Measurements from ENCODE around the gene MAP3K21. TPM values are rescaled to one million over a fixed set of nuclear protein-coding genes. Genes with fewer than 3 reads are reported as not detected.

MAP3K21 gene
- total RNA-seq, 4 donors from 2014 or later: 0.07 to 0.31 TPM; not detected in 2

DNA sequence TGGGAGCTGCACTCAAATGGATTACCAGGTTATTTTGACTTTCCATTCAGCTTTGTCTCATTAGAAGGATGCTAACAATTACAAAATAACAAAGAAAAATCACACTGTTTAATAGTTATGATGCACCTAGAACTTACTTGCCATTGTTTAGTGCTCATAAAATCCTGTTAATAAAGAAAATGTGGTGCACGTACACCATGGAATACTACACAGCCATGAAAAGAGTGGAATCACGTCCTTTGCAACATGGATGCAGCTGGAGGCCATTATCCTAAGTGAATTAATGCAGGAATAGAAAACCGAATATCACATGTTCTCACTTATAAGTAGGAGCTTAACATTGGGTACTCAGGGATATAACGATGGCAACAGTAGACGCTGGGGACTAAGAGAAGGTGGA is 19.8 kb downstream of the MAP3K21 start:
- intact Hi-C loops (cut with DNase I; ENCODE audit: low total_unique reads) (no loop called here), in situ Hi-C loops (cut with MboI; ENCODE audit: low sequenced_read_pairs in 4 of 4) (no loop called here)
- Histone ChIP-seq H3K4me3 (no peak overlapping the region), H3K9me3 (no peaks in the 10 kb centered on the region), H3K4me1 (no peaks in the 10 kb centered on the region), H3K36me3 (no peaks in the 10 kb centered on the region), H3K27ac (no peak overlapping the region), H3K27me3 (no peaks in the 10 kb centered on the region)
- DNase-seq (no peak), ATAC-seq (no peak)
- no peak for TF ChIP-seq POLR2A (IDR thresholded peaks at IDR 0.05)
- TF ChIP-seq, protein P1, sequence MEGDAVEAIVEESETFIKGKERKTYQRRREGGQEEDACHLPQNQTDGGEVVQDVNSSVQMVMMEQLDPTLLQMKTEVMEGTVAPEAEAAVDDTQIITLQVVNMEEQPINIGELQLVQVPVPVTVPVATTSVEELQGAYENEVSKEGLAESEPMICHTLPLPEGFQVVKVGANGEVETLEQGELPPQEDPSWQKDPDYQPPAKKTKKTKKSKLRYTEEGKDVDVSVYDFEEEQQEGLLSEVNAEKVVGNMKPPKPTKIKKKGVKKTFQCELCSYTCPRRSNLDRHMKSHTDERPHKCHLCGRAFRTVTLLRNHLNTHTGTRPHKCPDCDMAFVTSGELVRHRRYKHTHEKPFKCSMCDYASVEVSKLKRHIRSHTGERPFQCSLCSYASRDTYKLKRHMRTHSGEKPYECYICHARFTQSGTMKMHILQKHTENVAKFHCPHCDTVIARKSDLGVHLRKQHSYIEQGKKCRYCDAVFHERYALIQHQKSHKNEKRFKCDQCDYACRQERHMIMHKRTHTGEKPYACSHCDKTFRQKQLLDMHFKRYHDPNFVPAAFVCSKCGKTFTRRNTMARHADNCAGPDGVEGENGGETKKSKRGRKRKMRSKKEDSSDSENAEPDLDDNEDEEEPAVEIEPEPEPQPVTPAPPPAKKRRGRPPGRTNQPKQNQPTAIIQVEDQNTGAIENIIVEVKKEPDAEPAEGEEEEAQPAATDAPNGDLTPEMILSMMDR (IDR thresholded peaks at IDR 0.05 in 4 of 5, conservative IDR thresholded peaks at IDR 0.05 in 1 of 5): no peak

DNA sequence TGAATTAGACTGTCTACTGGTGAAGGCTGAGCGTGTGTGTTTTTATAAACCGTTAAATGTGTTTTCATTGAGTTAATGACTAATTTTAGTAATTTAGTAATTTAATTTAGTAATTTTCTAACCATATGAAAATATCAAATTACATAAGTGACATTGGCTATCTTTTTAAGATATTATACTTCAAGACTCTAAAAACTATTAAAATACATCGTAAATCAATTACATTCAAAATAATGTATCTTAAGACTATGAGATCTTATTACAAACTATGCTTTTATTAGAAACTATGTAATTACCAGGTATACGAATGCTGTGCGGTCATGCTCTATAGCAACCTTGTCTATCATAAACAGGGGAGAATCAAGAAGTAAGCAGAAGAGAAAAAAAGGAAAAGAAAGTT is 21.6 kb downstream of the MAP3K21 start:
- no peaks in the 10 kb centered on the region for H3K9me3 ChIP-seq
- intact Hi-C loops (cut with DNase I; ENCODE audit: low total_unique reads) (no loop called here), in situ Hi-C loops (cut with MboI; ENCODE audit: low sequenced_read_pairs in 4 of 4) (no loop called here)
- no peaks in the 10 kb centered on the region for H3K27me3 ChIP-seq
- H3K4me1 ChIP-seq: no peaks in the 10 kb centered on the region
- DNase-seq: no peak
- H3K4me3 ChIP-seq: no peak overlapping the region
- no peaks in the 10 kb centered on the region for H3K36me3 ChIP-seq
- TF ChIP-seq, protein P1 (IDR thresholded peaks at IDR 0.05 in 4 of 5, conservative IDR thresholded peaks at IDR 0.05 in 1 of 5): no peak
- no peak for TF ChIP-seq POLR2A (IDR thresholded peaks at IDR 0.05)
- H3K27ac ChIP-seq: no peak overlapping the region
- no peak for ATAC-seq

DNA sequence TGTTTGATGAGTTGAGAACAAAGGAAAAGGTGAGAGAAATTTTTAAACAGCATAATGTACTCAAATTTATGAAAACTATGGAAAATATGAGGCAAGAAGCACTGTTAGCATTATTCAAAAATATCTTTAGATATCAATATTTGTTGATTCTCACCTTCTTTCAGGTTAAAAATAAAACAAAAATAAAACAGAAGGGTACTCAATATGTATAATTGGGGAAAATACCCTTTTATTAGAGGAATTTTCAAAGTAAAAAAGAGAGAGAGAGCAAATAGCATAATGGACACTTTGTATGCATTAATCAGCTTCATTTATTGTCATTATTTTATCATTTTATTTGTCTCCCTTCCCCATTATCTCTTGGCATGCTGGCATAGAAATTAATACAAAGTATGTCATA is 27.5 kb downstream of the MAP3K21 start:
- Histone ChIP-seq H3K4me3 (no peak overlapping the region), H3K27me3 (no peaks in the 10 kb centered on the region), H3K27ac (no peak overlapping the region), H3K4me1 (no peaks in the 10 kb centered on the region), H3K36me3 (no peaks in the 10 kb centered on the region), H3K9me3 (no peaks in the 10 kb centered on the region)
- in situ Hi-C loops (cut with MboI; ENCODE audit: low sequenced_read_pairs in 4 of 4) (no loop called here), intact Hi-C loops (cut with DNase I; ENCODE audit: low total_unique reads) (no loop called here)
- ATAC-seq (no peak), DNase-seq (no peak)
- no peak for TF ChIP-seq POLR2A (IDR thresholded peaks at IDR 0.05)
- TF ChIP-seq, protein P1 (IDR thresholded peaks at IDR 0.05 in 4 of 5, conservative IDR thresholded peaks at IDR 0.05 in 1 of 5): no peak

DNA sequence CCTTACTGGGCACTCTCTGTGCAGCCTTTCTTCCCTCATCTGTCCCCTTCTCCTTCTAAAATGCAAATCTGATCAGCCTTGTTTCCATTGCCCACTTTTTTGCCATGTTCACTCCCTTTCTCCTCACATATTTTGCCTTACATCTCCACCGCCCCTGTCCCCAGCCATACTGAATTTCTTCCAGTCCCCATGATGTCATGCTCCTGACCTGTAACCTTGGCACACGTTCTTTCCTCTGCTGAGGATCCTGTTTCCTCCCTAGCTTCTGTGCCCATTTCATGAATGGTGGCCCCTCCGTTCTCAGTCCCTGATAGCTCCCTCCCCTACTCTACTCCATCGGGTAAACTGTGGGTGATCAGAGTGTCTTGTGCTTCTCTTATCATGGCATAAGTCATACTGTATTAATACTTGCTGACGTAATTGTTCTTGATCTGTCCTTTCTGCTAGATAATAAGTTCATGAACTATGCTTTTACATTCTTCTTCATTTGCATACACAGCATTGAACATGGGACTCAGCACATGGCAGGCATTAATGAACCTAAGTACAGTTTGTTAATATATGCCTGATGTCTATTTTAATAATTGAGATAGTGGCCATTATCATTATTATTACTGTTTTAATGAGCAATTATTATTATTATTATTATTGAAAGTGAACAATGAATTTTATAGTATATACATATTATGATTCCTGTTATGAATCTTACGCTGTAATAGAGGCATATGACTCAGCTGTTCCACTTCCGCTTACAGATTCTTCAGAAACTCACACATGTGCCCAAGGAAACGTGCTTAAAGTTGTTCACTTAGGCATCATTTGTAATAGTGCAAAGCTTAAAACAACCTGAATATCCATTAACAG is 28.5 kb downstream of the MAP3K21 start:
- in situ Hi-C loops (cut with MboI; ENCODE audit: low sequenced_read_pairs in 4 of 4): no loop called here
- Histone ChIP-seq H3K27me3 (no peaks in the 10 kb centered on the region), H3K27ac (no peak overlapping the region), H3K36me3 (no peaks in the 10 kb centered on the region), H3K4me3 (no peak overlapping the region), H3K4me1 (no peaks in the 10 kb centered on the region), H3K9me3 (no peaks in the 10 kb centered on the region)
- intact Hi-C loops (cut with DNase I; ENCODE audit: low total_unique reads): no loop called here
- DNase-seq: no peak
- TF ChIP-seq POLR2A (IDR thresholded peaks at IDR 0.05): no peak
- TF ChIP-seq, protein P1 (IDR thresholded peaks at IDR 0.05 in 4 of 5, conservative IDR thresholded peaks at IDR 0.05 in 1 of 5): no peak
- ATAC-seq: no peak

DNA sequence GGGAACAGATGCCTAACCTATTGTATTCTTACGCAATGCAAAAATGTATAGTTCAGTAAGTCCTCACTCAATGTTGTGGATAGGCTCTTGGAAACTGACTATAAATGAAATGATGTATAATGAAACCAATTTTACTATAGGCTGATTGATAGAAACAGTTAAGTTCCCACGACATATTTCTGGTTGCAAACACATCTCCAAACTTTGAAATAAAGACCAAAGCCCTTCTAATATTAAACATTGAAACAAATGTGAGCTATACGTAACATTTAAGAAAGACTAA is 29.1 kb downstream of the MAP3K21 start:
- no peaks in the 10 kb centered on the region for H3K27me3 ChIP-seq
- no peak overlapping the region for H3K4me3 ChIP-seq
- no peak overlapping the region for H3K27ac ChIP-seq
- in situ Hi-C loops (cut with MboI; ENCODE audit: low sequenced_read_pairs in 4 of 4) (no loop called here), intact Hi-C loops (cut with DNase I; ENCODE audit: low total_unique reads) (no loop called here)
- ATAC-seq: no peak
- no peak for DNase-seq
- no peak for TF ChIP-seq POLR2A (IDR thresholded peaks at IDR 0.05)
- TF ChIP-seq, protein P1 (IDR thresholded peaks at IDR 0.05 in 4 of 5, conservative IDR thresholded peaks at IDR 0.05 in 1 of 5): no peak
- no peaks in the 10 kb centered on the region for H3K36me3 ChIP-seq
- no peaks in the 10 kb centered on the region for H3K9me3 ChIP-seq
- H3K4me1 ChIP-seq: no peaks in the 10 kb centered on the region

All from gastrocnemius medialis (tissue), 4 donors.